ENCODE results near the gene TMPRSS3.

The TMPRSS3 gene

DNA sequence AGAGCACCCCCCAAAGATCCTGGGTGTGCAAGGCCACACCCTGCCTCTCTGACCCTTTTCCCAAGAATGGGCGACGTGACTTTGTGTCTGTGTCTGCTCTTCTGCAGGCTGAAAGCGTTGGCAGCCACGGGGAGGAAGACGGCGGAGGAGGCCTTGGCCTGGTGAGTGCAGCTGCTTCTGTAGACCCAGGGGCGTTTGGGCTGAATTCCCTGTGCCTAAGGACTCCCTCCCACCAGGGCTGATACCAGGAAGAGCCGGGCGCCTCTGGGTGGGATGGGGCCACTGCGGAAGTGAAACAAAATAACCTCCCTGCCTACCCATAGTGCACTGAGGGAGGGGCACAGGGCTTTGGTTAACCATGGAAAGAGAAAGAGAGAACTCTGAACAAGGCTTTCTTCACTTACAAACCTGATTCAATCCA lies 10.4 kb upstream of the TMPRSS3 start:
- peak; percentile 82 for DNase-seq

GRCh38 chr21:42405064-42406013 lies 9.5 kb upstream of the TMPRSS3 start:
- peak; percentile 38 for DNase-seq

- peak; percentile 62 for DNase-seq
These were observed 8.7 kb upstream of the TMPRSS3 start for GRCh38 chr21:42404539-42404938.

- peak; percentile 71 for DNase-seq
These were observed 7.9 kb upstream of the TMPRSS3 start, which contains the start of gene UBASH3A for GRCh38 chr21:42403611-42404231. Gene UBASH3A, plus strand, starts transcription at chr21:42403902. Its CDS starts 44 bp downstream, at chr21:42403946.

DNA sequence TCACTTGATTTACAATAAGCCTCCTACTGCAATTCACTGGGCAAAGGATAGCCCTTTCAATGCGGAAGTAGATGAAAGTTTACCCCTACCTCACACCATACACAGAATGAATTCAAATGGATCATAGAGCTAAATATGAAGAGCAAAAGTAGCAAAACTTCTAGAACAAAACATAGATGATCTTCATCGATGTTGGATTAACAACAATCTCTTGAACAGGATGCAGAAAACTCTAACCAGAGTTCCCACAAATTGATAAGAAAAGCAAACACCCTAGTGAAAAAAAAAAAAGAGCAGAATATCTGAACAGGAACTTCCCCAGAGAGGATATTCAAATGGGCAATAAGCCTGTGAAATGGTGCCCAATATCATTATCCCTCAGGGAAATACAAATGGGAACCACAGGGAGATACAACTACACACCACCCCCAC lies 6.0 kb upstream of the TMPRSS3 start:
- DNase-seq: no peak

DNA sequence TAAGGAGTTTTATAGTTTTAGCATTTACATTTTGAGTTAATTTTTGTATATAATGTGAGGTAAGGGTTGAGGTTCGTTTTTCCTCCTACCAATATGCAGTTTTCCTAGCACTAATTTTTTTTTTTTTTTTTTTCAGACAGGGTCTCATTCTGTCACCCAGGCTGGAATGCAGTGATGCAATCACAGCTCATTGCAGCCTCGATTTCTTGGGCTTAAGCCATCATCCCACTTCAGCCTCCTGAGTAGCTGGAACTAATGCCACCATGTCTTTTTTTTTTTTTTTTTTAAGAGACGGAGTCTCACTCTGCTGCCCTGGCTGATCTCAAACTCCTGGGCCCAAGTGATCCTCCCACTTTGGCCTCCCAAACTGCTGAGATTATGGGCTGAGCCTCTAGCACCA lies 5.3 kb upstream of the TMPRSS3 start:
- no peak for DNase-seq

DNA sequence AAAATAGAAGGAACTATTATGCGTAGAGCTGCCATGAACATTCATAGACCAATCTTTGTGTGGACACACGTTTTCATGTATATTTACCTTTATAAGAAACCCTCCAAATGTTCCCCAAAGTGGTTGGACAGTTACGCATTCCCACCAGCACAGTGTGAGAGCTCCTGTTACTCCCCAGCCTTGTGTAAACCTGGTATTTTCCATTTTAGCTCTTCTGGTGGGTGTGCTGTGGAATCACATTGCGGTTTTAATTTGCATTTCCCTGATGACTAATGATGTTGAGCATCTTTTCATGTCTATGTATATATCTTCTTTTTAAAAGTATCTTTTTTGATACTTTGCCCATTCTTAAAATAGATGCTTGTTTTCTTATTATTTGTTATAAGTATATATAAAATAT lies 4.7 kb upstream of the TMPRSS3 start:
- DNase-seq: peak; percentile 56

GRCh38 chr21:42398436-42399028 lies 2.7 kb upstream of the TMPRSS3 start:
- DNase-seq: no peak

DNA sequence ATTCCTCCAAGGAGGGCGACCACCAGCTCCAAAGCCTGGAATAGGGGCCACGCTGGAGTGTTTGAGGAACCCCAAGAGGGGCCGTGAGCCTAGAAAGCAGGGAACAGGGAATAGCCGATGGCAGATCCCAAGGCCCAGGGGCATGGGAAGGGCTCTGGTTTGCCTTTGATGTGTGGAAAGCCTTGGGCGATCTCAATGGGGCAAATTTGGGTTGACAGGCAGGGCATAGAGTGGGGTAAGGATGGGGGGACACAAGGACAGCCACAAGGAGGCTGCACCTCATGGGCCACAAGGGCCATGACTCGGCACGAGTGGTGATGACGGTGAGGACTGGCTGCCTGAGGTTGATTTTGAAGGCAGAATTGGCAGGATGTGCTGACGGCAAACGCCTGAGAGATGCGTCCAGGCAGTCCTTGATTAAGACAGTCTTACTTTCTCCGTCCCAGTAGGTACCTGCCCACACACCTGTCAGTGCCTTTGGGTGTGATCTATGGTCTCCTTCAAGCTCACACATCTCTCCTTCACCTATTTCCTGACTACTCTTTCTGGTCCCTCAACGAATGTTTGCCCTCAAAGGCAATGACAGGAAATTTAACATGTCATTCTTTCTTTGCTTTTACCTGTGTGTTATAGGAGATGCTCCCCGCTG lies 2.0 kb upstream of the TMPRSS3 start:
- DNase-seq: no peak

DNA sequence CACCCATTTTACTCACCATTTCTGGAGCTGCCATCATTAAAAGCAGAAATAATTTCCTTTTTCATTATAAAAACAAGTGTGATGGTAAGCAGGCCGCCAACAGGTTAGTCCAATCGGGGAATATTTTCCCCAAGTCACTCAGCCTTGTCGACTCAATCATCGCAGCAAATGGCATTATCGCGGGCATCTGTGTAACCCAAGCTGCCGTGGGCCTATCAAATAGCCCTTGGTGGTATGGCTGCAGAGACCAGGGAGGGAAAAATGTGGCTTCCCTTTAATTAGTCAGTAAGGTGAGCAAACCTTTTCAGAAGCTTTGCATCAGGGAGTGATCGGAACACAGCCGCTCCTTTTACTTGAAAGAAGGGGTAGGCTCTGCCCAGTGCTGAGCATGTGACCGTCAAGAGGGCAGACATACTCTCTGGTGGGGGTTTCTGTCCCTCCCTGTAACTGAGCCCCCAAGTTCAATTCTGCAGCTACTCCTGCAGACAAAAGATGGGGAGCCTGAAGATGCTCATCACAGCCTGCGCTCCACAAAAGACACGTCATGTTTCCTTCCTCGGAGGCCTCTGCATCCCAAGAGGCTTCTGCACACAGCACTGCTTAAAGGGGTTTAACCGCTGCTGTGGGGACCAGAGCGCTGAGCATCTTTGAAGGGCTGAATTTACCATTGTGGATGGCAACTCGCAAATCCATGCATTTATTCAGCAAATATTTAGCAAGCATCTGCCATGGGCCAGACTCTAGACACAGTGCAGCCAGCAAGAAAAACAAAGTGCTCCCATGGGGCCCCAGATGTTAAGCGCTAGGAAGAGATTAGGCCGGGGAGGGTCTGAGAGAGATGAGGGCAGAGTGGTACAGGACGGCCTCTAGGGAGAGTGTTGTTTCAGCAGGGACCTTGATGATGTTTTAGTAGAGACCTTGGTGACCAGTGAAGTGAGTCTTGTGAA lies 1.2 kb upstream of the TMPRSS3 start:
- DNase-seq: no peak

GRCh38 chr21:42395302-42395701 lies 550 bp downstream of the TMPRSS3 start:
- no peak for DNase-seq

DNA sequence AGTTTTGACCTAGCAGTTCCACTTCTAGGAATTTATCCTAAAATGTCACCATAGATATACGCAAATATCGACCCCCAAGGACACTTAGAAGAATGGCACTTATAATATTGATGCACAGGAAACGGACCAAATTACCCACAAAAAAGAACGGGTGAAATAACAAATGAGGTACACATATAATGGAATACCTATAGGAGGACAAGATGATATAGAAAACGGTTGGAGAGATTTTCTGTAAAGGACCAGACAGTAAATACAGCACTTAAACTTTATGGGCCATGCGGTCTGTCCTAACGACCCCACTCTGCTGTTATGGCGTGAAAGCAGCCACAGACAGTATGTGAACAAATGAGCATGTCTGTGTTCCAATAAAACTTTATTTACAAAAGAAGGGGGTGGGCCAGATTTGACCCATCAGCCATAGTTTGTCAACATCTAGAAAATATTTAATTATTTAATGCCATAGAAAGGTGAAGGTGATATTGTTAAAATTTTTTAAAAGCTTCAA lies 2.4 kb downstream of the TMPRSS3 start:
- no peak for DNase-seq

DNA sequence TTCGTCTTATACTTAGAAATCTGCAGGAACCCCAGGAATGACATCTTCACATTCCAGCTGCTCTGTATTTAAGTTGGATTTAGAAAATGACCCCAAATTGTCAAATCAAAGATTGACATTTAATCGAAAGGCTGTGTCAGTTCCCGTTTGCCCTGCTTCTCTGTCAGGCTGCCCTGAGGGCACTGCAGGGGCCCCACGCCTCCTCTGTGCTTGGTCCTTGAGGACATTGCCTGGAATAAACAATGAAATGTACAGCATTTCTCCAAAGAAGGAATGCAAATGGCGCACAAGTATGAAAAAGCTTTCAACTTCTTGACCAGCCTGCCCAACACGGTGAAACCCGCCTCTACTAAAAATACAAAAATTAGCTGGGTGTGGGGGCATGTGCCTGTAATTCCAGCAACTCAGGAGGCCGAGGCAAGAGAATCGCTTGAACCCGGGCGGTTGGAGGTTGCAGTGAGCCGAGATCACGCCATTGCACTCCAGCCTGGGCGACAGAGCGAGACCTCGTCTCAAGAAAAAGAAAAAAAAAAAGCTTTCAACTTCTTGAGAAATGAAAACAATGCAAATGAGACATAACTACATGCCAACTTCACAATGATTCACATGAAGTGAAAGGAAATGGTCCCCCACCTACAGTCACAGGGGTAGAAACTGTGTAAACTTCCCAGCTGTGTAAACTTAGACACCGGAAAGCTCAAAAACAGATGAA lies 3.0 kb downstream of the TMPRSS3 start:
- peak; percentile 55 for DNase-seq

GRCh38 chr21:42391297-42391696 lies 4.6 kb downstream of the TMPRSS3 start:
- DNase-seq: no peak

DNA sequence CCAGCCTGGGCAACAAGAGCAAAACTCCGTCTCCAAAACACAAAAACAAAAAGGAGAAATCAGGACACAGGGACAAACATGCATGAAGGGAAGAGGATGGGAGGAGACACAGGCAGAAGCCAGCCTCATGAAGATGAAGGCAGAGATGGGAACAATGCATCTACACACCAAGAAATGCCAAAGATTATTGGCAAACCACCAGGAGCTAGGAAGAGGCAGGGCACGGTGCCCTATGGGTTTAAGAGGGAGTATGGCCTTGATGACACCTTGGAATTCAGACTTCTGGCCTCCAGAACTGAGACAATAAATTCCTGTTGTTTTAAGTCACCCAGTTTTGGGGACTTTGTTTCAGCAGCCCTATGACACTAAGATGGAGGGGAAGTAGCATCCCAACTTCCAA lies 5.2 kb downstream of the TMPRSS3 start:
- no peak for DNase-seq

- DNase-seq: no peak
These were observed 5.7 kb downstream of the TMPRSS3 start for GRCh38 chr21:42390193-42390592.

- DNase-seq: no peak
These were observed 6.4 kb downstream of the TMPRSS3 start for GRCh38 chr21:42389449-42389835.

DNA sequence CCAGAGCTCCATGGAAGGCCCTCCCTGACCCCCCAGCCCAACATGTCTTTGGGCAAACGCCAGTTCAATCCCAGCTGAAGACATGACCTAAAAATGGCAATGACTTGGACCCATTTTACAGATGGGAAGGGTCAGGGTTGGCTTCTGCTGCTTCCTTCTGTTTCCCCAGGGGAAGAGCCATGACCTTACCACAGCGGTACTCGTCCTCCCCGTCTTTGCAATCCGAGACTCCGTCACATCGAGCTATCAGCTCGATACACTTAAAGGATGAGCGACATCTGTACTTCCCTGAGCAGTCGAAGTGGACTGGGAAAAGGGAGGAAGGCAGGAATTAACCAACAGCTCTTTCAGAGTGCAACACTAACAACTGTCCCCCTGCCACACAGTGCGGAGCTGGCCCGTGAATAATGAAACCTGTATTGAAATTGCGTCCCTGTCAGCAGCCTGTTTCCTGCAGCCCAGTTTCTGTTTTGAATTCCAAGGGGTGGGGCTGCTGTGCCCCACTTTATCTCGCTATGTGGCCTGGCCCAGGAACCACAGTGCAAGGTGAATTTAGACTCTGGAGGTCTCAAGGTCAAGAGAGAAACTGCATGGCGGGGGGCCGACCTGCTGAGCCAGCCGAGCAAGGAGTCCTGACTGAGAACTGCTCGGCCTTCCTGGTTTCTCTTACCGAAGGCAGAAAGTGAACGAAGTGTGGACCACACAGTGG lies 7.0 kb downstream of the TMPRSS3 start:
- DNase-seq: peak; percentile 34

GRCh38 chr21:42387843-42388340 lies 8.0 kb downstream of the TMPRSS3 start:
- DNase-seq: no peak

DNA sequence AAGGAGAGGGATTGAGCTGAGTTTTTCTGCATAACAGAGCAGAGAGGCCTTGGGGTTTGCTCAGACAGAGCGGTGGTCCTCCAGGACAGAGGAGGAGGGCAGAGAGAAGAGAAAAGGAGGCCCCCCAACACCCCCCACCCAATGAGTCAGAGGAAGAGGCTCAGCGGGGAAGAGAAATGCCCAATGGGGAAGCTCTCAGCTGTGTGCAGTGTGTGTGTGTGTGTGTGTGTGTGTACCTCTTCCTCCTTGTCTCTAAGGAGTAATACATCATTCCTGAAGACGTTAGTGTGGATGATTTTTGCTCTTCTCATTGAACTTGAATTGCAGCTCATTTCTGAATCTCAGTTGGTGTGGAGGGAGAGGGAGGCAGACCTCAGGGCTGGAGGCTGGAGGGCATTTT lies 8.7 kb downstream of the TMPRSS3 start:
- DNase-seq: no peak

All from activated CD4-positive, alpha-beta T cell treated with anti-CD3 and anti-CD28 coated beads, Interleukin-10, Interleukin-2, amounts not matched to agents 100 ng/mL and 50 ng/mL, durations not matched to agents 16 hours and 8 hours (primary cell).